HL-60/S4 treated with phorbol 12-myristate 13-acetate at 8.2 ng/mL for 4 days and 3 days (cell line): ENCODE data around the gene ZFP90.
"Not testable (repeated sequence)": the region's sequence is repeated elsewhere in the genome, so short reads cannot be mapped to it uniquely, and the experiment has no call there.

Experiments
- in situ Hi-C: fragments of 300-500 bp; cut with MboI; formaldehyde crosslinking; loops from 2 replicates; pipeline ENCODE4 v1.15.0; 2022; ENCODE audit warnings: low sequenced_read_pairs

ZFP90 gene

DNA sequence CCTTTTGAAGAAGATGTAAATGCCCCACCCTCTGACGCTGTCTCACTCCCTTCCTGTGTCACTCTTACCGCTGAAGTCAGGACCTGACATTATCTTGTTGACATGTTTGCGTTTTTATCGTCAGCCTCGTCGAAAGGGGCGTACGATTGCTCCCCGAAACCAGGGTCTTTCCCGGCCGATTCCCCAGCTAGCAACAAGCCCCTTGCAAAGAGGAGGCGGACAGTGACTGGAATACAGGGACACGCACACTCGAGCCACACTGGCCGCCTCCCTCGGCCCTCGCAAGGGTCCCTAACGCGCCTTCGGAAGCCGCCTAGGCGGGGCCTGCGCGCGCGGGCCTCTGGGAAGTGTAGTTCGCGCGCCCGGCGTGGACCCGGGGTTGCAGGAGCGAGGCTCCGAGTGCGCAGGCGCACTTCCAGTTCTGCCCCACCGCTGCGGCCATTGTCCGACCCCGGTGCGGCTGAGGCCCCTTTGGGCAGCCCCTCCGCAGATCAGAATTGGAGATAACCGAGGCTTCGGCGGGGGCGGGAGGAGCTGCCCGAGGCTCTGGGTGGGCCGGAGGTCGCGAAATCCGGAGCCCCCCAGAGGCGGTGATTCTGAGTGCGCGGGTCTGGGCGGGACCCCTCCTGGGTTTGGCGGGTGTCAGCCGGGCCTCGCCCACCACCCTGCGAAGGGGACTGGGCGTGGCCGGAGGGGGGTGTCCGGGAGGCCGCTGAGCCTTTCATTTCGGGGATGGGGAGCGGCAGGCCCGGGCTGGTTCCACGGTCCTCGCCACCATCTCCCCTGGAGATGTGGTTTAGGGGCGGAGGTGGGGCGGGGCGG is at the start of gene ZFP90:
Gene ZFP90, plus strand, starts transcription at position 412 of the 822 bp plus-strand sequence. CDS start 502 bp downstream, outside the sequence.
- in situ Hi-C loops, result no loop called here

DNA sequence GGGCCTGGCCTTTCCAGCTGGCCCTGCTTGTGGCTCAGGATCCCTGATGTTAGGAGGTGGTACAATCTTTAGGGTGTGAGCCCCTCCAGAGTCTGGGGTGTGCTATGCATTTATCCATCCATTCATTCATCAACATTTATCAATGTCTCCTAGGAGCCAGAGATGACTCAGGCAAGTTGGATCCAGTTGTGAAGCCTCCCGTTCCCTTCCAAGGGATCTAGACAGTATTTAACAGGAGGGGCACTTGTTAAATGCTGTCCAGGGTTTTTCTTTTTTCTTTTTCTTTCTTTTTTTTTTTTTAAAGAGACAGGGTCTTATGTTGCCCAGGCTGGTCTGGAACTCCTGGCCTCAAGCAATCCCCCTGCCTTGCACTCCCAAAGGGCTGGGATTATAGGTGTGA is 48.7 kb upstream of the ZFP90 start:
- in situ Hi-C loops, result no loop called here

DNA sequence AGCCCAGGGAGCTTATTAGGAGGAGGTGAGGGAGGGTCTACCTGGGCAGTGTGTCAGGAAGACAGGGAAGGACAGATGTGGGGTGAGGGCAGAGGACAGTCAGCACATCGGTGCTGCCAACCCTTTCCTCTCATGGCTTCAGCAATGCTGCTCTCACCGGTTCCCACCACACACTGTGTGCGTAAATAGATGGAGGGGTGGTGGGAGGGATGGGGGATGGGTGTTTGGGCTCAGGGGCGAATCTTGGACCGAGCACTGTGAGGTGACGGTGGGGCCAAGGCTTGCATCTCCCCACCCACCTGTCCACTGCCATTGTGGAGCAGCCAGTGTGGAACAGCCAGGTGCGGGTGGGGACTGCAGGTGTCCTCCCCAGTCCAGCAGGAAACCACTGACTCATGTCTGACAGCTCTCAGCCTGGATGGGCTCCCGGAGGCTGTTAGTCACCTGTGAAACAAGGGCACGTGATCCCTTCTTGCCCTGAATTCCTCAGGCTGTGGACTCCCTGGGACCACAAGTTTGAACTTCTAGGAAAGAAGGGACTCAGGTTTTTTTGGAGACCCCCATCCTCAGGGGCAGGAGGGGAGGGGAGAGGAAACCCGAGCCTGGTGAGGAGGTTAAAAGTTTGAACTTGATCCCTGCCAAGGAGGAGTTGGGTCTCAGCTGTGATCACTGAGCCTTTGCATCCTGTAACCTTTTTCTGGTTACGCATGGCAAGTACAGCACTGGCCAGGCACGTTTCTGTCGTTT is 48.1 kb upstream of the ZFP90 start:
- in situ Hi-C loops, result no loop called here

DNA sequence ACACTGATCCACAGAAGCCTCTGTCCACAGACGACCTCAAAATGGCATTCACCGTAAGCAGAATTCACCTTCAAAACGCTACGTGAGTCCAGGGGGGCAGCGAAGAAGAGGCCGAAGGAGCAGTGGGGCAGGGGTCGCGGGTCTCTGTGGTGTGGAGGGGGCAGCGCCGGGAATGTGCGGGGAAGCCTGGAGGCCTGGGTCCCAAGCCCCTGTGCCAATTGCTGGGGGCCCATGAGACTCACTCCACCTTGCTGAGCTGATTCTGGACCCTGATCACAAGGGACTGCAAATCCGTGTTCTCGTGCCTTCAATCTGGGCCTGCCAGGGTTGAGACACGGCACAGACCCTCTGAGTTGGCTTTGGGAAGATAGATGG is 47.5 kb upstream of the ZFP90 start:
- in situ Hi-C loops, result no loop called here

DNA sequence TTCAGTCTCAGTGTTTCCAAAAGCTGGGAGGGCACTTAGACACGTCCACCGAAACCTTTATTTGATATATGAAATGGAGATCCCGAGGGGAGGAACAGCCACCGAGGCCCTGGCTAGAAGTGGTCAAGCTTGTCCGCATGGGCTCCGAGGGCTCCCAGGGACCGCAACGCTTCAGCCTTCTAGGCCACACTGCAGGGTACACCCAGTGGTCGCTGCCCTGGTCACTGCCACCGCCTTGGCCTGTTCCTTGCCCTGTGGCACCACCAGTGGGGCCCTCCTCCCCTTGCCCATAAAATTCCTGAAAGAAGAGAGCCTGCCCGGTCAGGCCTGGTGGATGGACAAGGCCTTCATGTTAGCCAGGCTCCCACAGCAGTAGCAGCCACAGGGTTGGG is 46.9 kb upstream of the ZFP90 start:
- in situ Hi-C loops, result no loop called here

DNA sequence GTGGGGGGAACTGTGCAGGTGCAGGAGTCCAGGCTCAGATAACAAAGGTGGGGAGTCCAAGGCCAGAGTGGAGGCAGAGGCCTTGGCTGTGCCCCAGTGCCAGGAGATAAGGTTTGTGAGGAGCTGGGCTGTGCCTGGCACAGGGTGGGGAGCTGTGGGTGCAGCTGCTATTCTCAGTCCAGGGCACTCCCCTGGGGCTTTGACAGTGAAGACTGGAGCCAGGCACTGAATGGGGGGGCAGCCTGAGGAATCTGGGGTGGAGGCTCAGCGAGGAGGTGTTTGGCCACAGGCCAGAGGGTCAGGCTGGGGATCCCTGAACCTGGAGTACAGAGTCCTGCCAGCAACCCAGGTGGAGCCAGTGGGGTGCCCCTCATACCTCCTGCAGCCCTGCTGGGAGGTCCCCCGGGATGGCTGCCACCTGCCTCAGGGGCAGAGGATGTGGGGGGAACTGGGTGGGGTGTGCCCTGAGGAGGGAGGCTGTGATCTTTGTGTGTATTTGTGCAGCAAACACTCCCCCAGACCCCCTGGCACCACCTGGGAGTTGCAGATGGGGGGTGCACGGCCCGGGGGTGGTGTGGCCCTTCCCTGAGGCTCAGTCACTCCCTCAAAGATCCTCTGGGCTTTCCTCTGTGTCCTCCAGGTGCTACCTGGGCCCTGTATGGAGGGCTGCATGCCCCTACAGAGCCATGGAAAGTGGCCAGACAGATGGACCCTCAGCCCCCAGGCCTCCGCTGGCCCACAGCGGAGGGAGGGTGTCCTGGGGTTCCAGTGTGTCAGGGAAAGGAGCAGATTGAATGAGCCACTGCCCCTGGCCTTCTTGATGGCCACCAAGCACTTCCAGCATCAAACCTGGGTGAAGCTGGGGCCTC is 46.3 kb upstream of the ZFP90 start:
- in situ Hi-C loops, result no loop called here

DNA sequence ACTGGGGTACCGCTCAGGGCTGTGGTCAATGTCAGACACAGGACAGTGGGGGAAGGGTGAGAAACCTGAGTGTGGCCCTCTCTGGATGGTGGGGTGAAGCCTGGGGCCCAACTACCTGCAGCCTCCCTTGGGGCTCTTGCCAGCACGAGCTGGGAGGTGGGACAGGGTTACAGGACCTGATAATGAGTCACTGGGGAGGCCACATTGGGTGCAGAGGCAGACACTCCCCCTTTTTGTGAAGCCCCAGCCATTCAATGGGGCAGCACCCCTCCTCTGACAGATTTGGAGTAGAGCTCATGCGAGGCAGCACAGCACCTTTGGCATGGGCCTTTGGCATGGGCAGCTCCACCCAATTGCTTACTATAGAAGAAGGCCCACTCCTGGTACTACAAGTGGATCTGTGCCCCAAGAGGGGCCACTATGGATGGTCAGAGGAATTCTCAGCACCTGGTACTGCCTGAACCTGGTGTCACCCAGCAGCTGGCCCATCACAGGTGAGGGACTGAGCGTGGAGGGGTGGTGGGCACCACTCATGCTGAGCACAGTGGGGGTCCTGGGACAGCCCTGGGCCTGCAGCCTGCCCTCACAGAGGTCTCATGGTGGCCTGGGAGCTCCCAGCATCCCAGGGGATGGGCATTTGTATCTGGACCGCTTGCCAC is 45.5 kb upstream of the ZFP90 start:
- in situ Hi-C loops, result no loop called here

DNA sequence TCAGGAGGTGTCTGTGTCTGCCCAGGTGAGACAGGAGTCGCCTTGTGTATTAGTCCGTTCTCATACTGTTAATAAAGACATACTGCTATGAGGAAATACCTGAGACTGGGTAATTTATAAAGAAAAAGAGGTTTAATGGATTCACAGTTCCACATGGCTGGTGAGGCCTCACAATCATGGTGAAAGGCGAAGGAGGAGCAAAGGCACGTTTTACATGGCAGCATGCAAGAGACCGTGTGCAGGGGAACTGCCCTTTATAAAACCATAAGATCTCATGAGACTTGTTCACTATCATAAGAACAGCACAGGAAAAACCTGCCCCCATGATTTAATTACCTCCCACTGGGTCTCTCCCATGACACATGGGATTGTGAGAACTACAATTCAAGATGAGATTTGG is 44.8 kb upstream of the ZFP90 start:
- in situ Hi-C loops, result not testable (repeated sequence)

DNA sequence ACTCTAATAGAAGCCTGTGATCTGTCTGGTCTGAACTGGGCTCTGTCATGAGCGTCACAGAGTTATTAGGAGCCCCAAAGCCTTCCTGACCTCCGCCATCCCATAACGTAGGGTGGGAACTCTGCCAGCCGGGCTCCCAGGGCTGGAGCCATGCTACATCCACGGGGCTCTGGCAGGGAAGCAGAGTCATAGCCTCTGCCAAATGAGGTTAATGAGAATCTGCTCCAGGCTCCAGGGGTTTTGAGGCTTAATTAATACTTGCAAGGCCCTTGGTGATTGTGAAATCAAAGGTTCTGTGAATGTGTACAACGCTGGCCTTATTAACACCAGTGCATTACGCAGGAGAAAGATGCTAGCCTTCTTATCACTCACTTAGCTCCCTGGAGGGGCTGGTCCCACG is 42.4 kb upstream of the ZFP90 start:
- in situ Hi-C loops, result no loop called here

DNA sequence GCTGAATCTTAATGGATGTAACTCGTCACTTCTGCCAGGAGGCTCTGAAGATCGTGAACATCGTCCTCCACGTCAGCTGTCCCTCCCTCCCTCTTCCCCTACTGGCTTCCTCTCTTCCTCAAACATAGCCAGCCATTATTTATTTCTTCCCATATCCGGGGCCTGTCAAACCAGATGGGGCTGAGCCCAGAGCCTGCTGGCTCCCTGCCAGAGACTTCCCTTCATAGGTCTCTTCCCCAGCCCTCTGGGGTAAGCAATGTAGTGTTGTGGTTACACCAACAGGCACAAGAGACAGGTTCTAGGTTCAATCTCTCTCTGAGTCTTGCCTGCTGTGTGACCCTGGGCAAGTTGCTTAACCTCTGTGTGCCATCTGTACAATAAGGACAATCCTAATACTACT is 40.1 kb upstream of the ZFP90 start:
- in situ Hi-C loops, result no loop called here

DNA sequence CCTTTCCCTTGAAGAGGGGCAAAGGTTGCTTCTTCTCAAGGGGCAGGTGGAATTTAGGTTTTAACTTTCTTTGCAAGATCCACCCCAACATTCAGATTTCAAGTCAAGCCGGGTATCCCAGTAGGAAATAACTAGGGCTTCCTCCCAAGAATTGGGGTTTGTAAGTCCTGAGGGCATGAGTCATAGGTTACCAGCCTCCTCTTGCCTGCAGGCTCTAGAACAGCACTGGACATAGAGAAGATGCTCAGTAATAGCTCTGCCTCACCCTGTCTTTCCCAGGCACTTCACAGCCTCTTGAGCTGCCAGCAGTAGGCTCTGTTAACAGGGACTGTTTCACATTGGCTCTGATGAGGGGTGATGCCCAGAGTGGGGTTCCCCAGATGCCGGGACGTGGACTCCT is 35.8 kb upstream of the ZFP90 start:
- in situ Hi-C loops, result no loop called here

DNA sequence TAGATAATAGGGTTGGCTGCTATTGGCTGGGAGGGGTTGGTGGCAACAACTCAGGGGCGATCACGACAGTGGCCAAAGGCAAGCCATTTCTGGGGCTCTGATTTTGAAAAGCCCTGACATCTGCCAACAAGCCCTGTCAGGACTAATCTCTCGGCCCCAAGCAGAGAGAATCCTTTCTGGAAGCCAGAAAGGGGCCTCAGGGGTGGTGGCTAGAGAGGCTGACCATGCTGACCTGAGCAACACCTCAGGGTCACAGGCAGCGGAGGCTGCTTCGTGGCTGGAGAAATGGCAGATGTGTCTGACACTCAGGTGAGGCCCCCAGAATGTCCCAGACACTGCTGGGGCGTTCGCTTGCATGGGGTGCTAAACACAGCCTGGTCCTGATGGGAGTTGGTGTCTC is 35.0 kb upstream of the ZFP90 start:
- in situ Hi-C loops, result no loop called here

DNA sequence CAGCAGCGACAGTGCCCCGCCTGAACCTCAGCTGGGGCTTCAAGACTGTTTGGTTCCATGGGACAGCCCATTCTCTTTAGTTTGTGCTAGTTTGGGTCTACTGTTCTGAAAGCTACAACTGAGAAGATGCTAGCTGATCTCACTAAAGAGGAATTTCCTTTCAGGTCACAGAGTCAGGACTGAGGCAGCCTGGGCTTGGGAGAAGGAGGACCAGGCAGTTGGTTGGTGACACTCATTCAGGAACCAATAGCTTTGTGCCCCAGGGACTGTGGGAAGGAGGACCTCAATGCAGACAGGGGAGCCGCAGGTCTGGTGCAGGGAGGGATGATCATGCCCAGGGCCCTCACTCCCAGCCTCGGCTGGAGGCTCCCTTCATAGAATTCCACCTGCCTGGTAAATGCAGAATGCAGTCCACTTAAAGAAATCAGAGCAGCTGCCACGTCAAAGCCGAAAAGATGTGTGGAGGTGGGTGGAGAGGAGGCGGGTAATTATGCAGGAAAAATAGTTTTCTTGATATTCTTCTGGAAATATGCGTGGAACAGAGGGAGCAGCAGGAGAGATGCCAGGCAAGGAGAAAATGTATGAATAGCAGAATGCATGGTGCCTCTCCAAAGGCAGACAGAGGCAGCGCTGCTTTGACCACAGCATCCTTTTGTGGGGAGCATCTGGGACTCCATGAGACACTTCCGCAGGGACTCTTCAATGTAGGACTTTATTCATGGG is 32.6 kb upstream of the ZFP90 start:
- in situ Hi-C loops, result no loop called here

DNA sequence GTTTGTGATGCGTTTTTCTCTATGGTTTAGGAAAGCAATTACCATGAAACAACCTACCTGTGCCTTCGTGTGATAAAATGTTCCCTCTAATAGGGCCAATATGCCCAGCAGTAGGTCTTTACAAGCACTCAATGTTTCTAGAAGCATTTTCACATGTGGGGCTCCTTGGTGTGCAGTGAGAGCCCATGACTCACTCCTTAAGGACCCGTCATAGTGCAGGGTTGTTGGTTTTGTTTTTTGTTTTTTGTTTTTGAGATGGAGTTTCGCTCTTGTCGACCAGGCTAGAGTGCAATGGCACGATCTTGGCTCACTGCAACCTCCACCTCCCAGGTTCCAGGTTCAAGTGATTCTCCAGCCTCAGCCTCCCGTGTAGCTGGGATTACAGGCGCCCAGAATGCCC is 31.1 kb upstream of the ZFP90 start:
- in situ Hi-C loops, result no loop called here

DNA sequence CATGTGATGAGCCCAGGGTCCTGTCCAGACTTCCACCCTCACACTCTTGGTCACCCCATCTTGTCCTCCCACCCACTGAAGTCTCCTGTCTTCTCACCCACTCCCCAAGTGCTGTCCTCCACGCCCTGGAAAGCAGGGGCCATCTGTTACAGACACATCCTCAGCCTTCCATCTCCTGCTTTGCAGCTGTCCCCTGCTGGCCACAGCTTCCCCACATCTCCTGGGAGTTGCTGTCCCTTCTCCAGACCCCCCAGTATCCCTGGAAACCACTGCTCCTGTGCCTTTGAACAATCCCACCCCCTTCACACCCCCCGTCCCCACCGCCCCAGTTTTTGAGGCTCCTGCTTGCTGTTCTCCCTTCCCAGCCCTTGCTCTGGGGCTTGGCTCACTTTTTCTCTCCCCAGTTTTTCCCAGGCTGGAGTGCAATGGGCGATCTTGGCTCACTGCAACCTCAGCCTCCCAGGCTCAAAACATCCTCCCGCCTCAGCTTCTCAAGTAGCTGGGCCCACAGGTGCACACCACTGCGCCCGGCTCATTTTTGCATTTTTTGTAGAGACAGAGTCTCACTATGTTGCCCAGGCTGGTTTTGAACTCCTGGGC is 30.4 kb upstream of the ZFP90 start:
- in situ Hi-C loops, result no loop called here

DNA sequence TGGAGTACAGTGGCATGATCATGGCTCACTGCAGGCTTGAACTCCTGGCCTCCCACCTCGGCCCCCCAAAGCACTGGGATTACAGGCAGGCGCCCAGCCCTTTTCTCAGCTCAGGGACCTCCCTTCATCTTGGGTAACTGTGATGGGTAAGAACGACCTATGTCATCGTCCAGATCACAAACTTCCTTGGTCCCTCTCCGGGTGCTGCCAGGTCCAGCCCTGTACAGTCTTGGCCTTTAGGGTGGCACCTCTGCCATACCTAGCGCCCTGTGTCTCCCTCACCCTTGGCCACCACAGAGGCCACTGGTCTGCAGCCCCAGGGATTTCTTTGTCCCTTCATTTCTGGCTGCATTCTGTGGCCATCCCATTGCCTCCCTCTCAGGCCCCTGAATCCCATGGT is 29.7 kb upstream of the ZFP90 start:
- in situ Hi-C loops, result no loop called here

DNA sequence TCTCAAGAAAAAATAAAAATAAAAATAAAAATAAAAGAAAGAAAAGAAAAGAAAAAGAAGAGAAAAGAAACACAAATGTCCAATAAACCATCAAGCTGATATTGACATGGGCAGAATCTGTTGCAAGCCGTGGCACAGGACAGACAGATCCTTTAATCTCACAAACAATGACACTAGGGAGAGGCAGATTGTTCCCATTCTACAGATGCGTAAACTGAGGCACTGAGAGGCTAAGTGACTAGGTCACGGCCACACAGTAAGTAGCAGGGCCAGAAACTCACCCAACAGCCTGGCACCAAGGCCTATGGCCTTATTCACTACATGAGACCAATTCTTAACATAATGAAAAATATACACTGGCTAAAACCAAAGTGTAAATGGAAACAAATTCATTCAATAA is 28.3 kb upstream of the ZFP90 start:
- in situ Hi-C loops, result no loop called here

DNA sequence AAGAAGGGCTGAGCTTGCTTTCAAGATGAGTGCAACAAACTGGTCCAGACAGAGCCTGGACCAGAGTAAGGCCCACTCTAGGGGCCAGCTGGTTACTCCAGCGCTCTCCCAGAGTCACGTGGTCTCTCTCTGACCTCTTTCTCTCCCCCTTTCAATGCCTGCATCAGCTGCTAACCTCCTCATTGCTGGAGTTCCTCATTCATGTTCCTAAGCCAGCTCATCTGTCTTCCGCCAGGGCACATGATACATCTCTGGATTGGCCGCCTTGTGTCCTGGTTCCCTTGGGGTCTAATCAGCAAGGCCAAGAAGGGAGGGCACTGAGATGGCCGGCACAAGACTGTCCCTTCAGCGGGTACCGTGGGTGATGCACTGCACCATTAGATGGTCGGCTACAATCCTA is 26.9 kb upstream of the ZFP90 start:
- in situ Hi-C loops, result no loop called here

DNA sequence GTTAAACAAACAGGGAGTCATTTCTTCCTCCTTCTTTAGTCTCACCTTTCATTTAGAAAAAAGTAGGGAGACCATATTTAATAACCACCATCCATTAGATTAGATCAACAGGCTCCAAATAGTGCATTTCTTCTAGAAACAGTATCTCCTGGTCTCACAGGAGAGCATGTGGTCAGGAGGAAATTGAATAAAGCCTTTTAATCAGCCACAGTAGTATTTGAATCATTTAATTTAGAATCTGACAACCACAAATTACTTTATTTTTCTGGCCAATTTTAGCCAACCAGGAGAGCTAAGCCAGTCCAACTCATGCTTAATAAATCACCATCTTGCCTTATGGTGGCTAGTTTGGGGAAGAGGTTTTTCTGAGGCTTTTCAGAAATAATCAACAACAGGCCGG is 26.3 kb upstream of the ZFP90 start:
- in situ Hi-C loops, result no loop called here

DNA sequence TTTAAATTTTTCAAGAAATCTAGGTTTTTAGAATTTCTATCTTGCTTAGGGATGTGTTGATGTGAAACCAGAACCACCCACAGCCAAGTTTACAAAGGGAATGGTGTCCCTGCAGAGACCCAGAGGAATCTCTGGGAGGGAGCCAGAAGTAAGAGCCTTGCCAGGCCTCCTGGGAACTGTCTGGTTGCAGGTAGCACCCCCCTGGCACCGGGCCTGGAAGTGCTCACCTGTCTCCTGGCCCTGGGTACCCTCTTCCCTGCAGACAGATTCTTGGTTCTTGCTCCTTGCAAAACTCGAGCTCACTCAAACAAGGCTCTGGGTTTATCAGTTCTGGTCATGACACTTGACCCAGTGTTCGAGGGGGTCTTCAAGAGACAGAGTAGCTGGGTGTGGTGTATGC is 24.6 kb upstream of the ZFP90 start:
- in situ Hi-C loops, result no loop called here
